ENCODE measurements around the gene ZDHHC22.

ZDHHC22 gene

GRCh38 chr14:77099425-77100167 is 42.0 kb downstream of the ZDHHC22 start (continued):
- TF ChIP-seq ZNF585B (tag by site-specific recombination; IDR thresholded peaks at IDR 0.05) (no peak), ZNF404 (tag by site-specific recombination; IDR thresholded peaks at IDR 0.05) (no peak), ZNF423 (tag by site-specific recombination; IDR thresholded peaks at IDR 0.05) (no peak), REPIN1 (tag by site-specific recombination; IDR thresholded peaks at IDR 0.05; ENCODE audit: low read depth) (no peak), ZBTB10 (tag by site-specific recombination; IDR thresholded peaks at IDR 0.05) (no peak), ZNF521 (tag by site-specific recombination; IDR thresholded peaks at IDR 0.05) (no peak), REST (tag by site-specific recombination; IDR thresholded peaks at IDR 0.05) (no peak), ZNF302 (tag by site-specific recombination; IDR thresholded peaks at IDR 0.05; ENCODE audit: low read depth) (no peak), ZNF239 (tag by site-specific recombination; IDR thresholded peaks at IDR 0.05) (no peak), HOXD13 (CRISPR knock-in tag; IDR thresholded peaks at IDR 0.05; ENCODE audit: borderline replicate concordance) (no peak), GFI1B (tag by site-specific recombination; IDR thresholded peaks at IDR 0.05) (no peak), IKZF3 (tag by site-specific recombination; IDR thresholded peaks at IDR 0.05) (peak; percentile 39; the same call in 1 of the 2 replicates), ZNF292 (tag by site-specific recombination; IDR thresholded peaks at IDR 0.05; ENCODE audit: borderline replicate concordance, low read depth) (no peak), SP3 (tag by site-specific recombination; IDR thresholded peaks at IDR 0.05) (no peak), ZFP69B (tag by site-specific recombination; IDR thresholded peaks at IDR 0.05) (no peak), ZSCAN5A (tag by site-specific recombination; IDR thresholded peaks at IDR 0.05) (no peak), ZNF366 (tag by site-specific recombination; conservative IDR thresholded peaks at IDR 0.05) (peak; percentile 40), ZNF324 (tag by site-specific recombination; IDR thresholded peaks at IDR 0.05) (no peak), ZNF18 (tag by site-specific recombination; IDR thresholded peaks at IDR 0.05) (no peak), YY1 (tag by site-specific recombination; IDR thresholded peaks at IDR 0.05) (no peak), ZNF174 (tag by site-specific recombination; IDR thresholded peaks at IDR 0.05) (no peak), ZFP41 (tag by site-specific recombination; IDR thresholded peaks at IDR 0.05; ENCODE audit: borderline replicate concordance) (no peak), OVOL3 (tag by site-specific recombination; IDR thresholded peaks at IDR 0.05) (no peak), ZNF704 (tag by site-specific recombination; IDR thresholded peaks at IDR 0.05) (no peak), ZNF19 (tag by site-specific recombination; IDR thresholded peaks at IDR 0.05; ENCODE audit: low read depth) (no peak), ZNF449 (tag by site-specific recombination; IDR thresholded peaks at IDR 0.05) (peak; percentile 99)
